ENCODE measurements around the gene NACA2. TPM values are rescaled to one million over a fixed set of nuclear protein-coding genes. Genes with fewer than 3 reads are reported as not detected.

The NACA2 gene
- total and polyA plus RNA-seq, 4 donors = 0.08 to 0.32 TPM; not detected in 2

DNA sequence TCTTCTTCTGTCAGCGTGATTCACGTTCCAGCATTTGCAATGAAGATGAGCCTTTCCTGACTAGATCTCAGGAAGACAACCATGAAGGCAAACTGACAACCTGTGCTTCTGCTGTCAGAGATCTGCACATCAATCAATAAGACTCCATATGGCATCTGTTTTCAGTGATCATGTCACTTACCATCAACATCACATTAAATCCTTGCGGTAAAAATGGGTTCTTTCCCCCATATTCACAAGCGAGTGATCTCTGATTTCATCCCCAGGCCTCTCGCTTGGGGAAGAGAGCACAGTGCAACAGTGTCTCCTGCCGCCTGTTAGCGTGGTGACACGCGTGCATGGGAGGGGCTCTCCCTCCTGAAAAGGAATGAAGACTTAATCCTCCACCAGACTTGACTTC lies 11.1 kb downstream of the NACA2 start:
- H3K27me3 ChIP-seq (ENCODE audit: control insufficient read depth in 4 of 4, insufficient read depth in 4 of 4, low read length in 3 of 4) = no peaks in the 10 kb centered on the region
- 82% methylated on average over 9 of the region's 9 CpGs for WGBS
- no peak overlapping the region for H3K4me3 ChIP-seq (ENCODE audit: low read depth in 1 of 3, low read length in 3 of 3)
- H3K9ac ChIP-seq (ENCODE audit: low read depth in 1 of 2, low read length in 2 of 2) = no peak overlapping the region
- no peak for DNase-seq (ENCODE audit: low spot score)
- H3K4me1 ChIP-seq (ENCODE audit: control insufficient read depth in 4 of 4, insufficient read depth in 4 of 4, low read length in 3 of 4) = peaks cover 0 to 4% (median under 1%) of the 10 kb centered on the region in 4 donors
- no peak overlapping the region for H3K27ac ChIP-seq (ENCODE audit: low read depth in 1 of 2, low read length in 2 of 2)
- TF ChIP-seq, protein P1, sequence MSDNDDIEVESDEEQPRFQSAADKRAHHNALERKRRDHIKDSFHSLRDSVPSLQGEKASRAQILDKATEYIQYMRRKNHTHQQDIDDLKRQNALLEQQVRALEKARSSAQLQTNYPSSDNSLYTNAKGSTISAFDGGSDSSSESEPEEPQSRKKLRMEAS (IDR thresholded peaks at IDR 0.05) = no peak
- no peak for TF ChIP-seq NR2F2 (IDR thresholded peaks at IDR 0.05)
- TF ChIP-seq, protein P2, sequence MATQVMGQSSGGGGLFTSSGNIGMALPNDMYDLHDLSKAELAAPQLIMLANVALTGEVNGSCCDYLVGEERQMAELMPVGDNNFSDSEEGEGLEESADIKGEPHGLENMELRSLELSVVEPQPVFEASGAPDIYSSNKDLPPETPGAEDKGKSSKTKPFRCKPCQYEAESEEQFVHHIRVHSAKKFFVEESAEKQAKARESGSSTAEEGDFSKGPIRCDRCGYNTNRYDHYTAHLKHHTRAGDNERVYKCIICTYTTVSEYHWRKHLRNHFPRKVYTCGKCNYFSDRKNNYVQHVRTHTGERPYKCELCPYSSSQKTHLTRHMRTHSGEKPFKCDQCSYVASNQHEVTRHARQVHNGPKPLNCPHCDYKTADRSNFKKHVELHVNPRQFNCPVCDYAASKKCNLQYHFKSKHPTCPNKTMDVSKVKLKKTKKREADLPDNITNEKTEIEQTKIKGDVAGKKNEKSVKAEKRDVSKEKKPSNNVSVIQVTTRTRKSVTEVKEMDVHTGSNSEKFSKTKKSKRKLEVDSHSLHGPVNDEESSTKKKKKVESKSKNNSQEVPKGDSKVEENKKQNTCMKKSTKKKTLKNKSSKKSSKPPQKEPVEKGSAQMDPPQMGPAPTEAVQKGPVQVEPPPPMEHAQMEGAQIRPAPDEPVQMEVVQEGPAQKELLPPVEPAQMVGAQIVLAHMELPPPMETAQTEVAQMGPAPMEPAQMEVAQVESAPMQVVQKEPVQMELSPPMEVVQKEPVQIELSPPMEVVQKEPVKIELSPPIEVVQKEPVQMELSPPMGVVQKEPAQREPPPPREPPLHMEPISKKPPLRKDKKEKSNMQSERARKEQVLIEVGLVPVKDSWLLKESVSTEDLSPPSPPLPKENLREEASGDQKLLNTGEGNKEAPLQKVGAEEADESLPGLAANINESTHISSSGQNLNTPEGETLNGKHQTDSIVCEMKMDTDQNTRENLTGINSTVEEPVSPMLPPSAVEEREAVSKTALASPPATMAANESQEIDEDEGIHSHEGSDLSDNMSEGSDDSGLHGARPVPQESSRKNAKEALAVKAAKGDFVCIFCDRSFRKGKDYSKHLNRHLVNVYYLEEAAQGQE (IDR thresholded peaks at IDR 0.05) = no peak
- no peak for TF ChIP-seq FOXA2 (IDR thresholded peaks at IDR 0.05)
- TF ChIP-seq RXRA (IDR thresholded peaks at IDR 0.05) = no peak
- TF ChIP-seq HNF4G (IDR thresholded peaks at IDR 0.05) = no peak
- no peak for TF ChIP-seq JUND (IDR thresholded peaks at IDR 0.05)
- TF ChIP-seq HNF4A (conservative IDR thresholded peaks at IDR 0.05) = no peak
- TF ChIP-seq YY1 (IDR thresholded peaks at IDR 0.05) = no peak
- no peak for TF ChIP-seq TAF1 (conservative IDR thresholded peaks at IDR 0.05)
- TF ChIP-seq, protein P3, sequence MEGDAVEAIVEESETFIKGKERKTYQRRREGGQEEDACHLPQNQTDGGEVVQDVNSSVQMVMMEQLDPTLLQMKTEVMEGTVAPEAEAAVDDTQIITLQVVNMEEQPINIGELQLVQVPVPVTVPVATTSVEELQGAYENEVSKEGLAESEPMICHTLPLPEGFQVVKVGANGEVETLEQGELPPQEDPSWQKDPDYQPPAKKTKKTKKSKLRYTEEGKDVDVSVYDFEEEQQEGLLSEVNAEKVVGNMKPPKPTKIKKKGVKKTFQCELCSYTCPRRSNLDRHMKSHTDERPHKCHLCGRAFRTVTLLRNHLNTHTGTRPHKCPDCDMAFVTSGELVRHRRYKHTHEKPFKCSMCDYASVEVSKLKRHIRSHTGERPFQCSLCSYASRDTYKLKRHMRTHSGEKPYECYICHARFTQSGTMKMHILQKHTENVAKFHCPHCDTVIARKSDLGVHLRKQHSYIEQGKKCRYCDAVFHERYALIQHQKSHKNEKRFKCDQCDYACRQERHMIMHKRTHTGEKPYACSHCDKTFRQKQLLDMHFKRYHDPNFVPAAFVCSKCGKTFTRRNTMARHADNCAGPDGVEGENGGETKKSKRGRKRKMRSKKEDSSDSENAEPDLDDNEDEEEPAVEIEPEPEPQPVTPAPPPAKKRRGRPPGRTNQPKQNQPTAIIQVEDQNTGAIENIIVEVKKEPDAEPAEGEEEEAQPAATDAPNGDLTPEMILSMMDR (IDR thresholded peaks at IDR 0.05; ENCODE audit: low read depth, low read length, missing input control) = no peak
- TF ChIP-seq SP1 (IDR thresholded peaks at IDR 0.05) = no peak
- TF ChIP-seq GABPA (IDR thresholded peaks at IDR 0.05 in 1 of 2, conservative IDR thresholded peaks at IDR 0.05 in 1 of 2) = no peak
- TF ChIP-seq FOXA1 (IDR thresholded peaks at IDR 0.05) = no peak
- no peaks in the 10 kb centered on the region for H3K9me3 ChIP-seq (ENCODE audit: control insufficient read depth in 4 of 4, low read length in 3 of 4)
- no peaks in the 10 kb centered on the region for H3K36me3 ChIP-seq (ENCODE audit: control insufficient read depth in 4 of 4, insufficient read depth in 3 of 4, low read depth in 1 of 4, low read length in 3 of 4)

DNA sequence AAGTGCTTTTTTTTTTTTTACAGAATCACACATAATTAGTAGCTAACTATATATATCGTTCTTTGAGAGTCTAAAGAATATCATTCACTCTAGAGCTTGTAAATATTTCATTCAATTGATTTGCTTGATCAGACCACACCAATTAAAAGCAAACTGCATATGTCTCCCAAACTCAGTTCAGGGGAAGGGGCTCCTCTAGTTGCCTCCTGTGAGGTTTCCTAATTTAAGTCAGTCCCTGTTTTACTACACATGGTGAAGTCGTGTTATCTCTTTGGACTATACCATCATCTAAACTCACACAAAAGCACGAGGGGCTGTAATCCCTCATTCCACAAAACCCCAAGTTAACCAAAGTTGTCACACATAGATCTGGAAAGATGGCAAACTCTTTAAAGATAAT lies 11.7 kb downstream of the NACA2 start:
- H3K4me3 ChIP-seq (ENCODE audit: low read depth in 1 of 3, low read length in 3 of 3) = no peak overlapping the region
- no peaks in the 10 kb centered on the region for H3K36me3 ChIP-seq (ENCODE audit: control insufficient read depth in 4 of 4, insufficient read depth in 3 of 4, low read depth in 1 of 4, low read length in 3 of 4)
- no peak overlapping the region for H3K27ac ChIP-seq (ENCODE audit: low read depth in 1 of 2, low read length in 2 of 2)
- H3K4me1 ChIP-seq (ENCODE audit: control insufficient read depth in 4 of 4, insufficient read depth in 4 of 4, low read length in 3 of 4) = peaks cover 0 to 4% (median under 1%) of the 10 kb centered on the region in 4 donors
- TF ChIP-seq, protein P3 (IDR thresholded peaks at IDR 0.05; ENCODE audit: low read depth, low read length, missing input control) = no peak
- H3K27me3 ChIP-seq (ENCODE audit: control insufficient read depth in 4 of 4, insufficient read depth in 4 of 4, low read length in 3 of 4) = no peaks in the 10 kb centered on the region
- H3K9me3 ChIP-seq (ENCODE audit: control insufficient read depth in 4 of 4, low read length in 3 of 4) = no peaks in the 10 kb centered on the region
- DNase-seq (ENCODE audit: low spot score) = no peak
- 78% methylated on average over 3 of the region's 3 CpGs for WGBS
- no peak overlapping the region for H3K9ac ChIP-seq (ENCODE audit: low read depth in 1 of 2, low read length in 2 of 2)
